MCF 10A (cell line): ENCODE results near the gene MT1B. TPM values are rescaled to one million over a fixed set of nuclear protein-coding genes. Genes with fewer than 3 reads are reported as not detected.
"Not testable (repeated sequence)": the region's sequence is repeated elsewhere in the genome, so short reads cannot be mapped to it uniquely, and the experiment has no call there.

Source experiments
- BruUV-seq: library from RNA; stranded (reverse); fragments of 400-500 nt; replicated peaks from 2 replicates; lab custom pipeline; 2021; lab: Mats Ljungman, UMichigan
- CTCF ChIA-PET: fragments of 300-600 bp; sonication (Branson Sonifier 250); formaldehyde crosslinking; extraction: SDS; loops from one replicate; lab custom pipeline; 2021; ENCODE audit warnings: antibody characterized with exemption, inconsistent platforms; lab: Yijun Ruan, JAX
- POLR2A ChIA-PET: fragments of 300-600, 350-650 bp; sonication (Branson Sonifier 250); formaldehyde crosslinking; extraction: SDS; loops from one replicate; lab custom pipeline; 2020; ENCODE audit warnings: antibody characterized with exemption, inconsistent platforms; lab: Yijun Ruan, JAX
- DNase-seq: peaks from one replicate; pipeline ENCODE4 v3.0.0-alpha.2; 2018; ENCODE audit not compliant: unreplicated experiment
- H3K27ac Mint-ChIP-seq: one replicate; pipeline ENCODE4 v1.8.0; 2022; ENCODE audit warnings: mild to moderate bottlenecking, low read depth, mixed read lengths; ENCODE audit not compliant: unreplicated experiment
- H3K27me3 Mint-ChIP-seq: one replicate; pipeline ENCODE4 v1.8.0; 2022; ENCODE audit warnings: mixed read lengths; ENCODE audit not compliant: insufficient read depth, unreplicated experiment
- H3K36me3 Mint-ChIP-seq: one replicate; pipeline ENCODE4 v1.8.0; 2022; ENCODE audit warnings: mild to moderate bottlenecking, moderate library complexity, mixed read lengths; ENCODE audit not compliant: insufficient read depth, unreplicated experiment
- H3K4me1 Mint-ChIP-seq: one replicate; pipeline ENCODE4 v1.8.0; 2022; ENCODE audit warnings: mixed read lengths; ENCODE audit not compliant: insufficient read depth, unreplicated experiment
- H3K4me3 Mint-ChIP-seq: one replicate; pipeline ENCODE4 v1.8.0; 2022; ENCODE audit warnings: mild to moderate bottlenecking, moderate library complexity, mixed read lengths; ENCODE audit not compliant: unreplicated experiment
- H3K9me3 Mint-ChIP-seq: one replicate; pipeline ENCODE4 v1.8.0; 2022; ENCODE audit warnings: mixed read lengths; ENCODE audit not compliant: unreplicated experiment
- intact Hi-C: fragments of 100-400 bp; cut with micrococcal nuclease; formaldehyde crosslinking; loops from 2 replicates; pipeline ENCODE4 v1.14.1; 2022
- total RNA-seq: library from RNA; stranded (reverse); gene quantifications from 2 replicates; pipeline ENCODE4 v1.2.3, GENCODE V29; 2022
- TF ChIP-seq, protein P1 (sequence below): fragments of 200-600 bp; IDR thresholded peaks from one replicate; pipeline ENCODE4 v1.8.0; 2022; ENCODE audit warnings: antibody characterized with exemption, mild to moderate bottlenecking; ENCODE audit not compliant: unreplicated experiment

Gene MT1B
- total RNA-seq, 1 experiment from 2014 or later, result not detected

DNA sequence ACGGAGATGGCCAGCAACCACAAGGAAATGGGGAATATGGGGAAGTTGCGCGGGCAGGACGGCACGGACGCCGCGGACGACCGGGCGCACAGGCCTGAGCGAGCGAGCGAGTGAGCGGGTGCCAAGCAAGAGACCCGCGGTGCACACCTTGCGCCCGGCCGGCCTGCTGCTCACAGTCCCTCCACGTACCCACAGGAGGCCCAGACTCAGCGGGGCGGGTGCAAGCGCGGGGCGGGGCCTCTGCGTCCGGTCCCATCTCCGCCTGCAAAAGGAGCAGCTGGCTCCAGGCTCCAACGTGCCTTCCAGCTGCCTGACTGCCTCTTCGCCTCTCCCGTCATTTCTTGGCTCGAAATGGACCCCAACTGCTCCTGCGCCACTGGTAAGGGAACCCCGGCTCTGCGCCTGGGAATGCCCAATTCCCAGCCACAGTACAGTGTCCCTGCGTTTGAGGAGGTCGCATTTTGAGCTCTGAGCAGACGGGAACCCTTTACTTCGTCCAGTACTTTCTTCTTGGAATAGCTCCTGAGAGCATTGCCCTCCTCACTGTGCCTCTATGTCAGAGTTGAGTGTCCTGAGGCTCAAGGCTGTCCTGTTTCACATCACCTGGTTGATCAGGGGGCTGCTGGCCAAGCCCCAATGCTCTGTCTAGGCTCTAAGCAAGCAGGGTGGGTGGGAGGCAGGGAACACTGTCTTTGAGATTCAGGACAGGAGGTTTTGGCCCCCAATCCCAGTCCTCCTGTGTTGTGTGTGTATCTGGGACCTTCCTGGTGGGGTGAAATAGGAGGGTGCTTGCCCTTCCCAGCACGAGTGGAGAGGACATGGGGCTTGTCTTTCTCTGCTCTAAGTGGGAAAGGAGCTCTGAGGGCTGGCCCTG, 34.2 kb upstream of the MT1B start:
- CTCF ChIA-PET, result interaction anchor here (0.9 kb wide), 1 partner anchor 17 kb away, joined by 3 read pairs; no protein-coding TSS in a partner anchor
- peak overlapping the region; percentile 40 for H3K4me3 Mint-ChIP-seq
- peaks cover 20% of the 10 kb centered on the region for H3K4me1 Mint-ChIP-seq
- DNase-seq, result peak; percentile 62
- BruUV-seq, result no TSS peak
- intact Hi-C loops, result no loop called here
- no peak overlapping the region for H3K27ac Mint-ChIP-seq
- H3K27me3 Mint-ChIP-seq, result no peaks in the 10 kb centered on the region
- no peaks in the 10 kb centered on the region for H3K36me3 Mint-ChIP-seq
- no peaks in the 10 kb centered on the region for H3K9me3 Mint-ChIP-seq
- TF ChIP-seq, protein P1, sequence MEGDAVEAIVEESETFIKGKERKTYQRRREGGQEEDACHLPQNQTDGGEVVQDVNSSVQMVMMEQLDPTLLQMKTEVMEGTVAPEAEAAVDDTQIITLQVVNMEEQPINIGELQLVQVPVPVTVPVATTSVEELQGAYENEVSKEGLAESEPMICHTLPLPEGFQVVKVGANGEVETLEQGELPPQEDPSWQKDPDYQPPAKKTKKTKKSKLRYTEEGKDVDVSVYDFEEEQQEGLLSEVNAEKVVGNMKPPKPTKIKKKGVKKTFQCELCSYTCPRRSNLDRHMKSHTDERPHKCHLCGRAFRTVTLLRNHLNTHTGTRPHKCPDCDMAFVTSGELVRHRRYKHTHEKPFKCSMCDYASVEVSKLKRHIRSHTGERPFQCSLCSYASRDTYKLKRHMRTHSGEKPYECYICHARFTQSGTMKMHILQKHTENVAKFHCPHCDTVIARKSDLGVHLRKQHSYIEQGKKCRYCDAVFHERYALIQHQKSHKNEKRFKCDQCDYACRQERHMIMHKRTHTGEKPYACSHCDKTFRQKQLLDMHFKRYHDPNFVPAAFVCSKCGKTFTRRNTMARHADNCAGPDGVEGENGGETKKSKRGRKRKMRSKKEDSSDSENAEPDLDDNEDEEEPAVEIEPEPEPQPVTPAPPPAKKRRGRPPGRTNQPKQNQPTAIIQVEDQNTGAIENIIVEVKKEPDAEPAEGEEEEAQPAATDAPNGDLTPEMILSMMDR, result no peak
- POLR2A ChIA-PET, result interaction anchor here (15.3 kb wide), 2 partner anchors 8 to 64 kb away, joined by 793 to 1404 read pairs; partner anchors contain the start of genes MT1X and MT2A

DNA sequence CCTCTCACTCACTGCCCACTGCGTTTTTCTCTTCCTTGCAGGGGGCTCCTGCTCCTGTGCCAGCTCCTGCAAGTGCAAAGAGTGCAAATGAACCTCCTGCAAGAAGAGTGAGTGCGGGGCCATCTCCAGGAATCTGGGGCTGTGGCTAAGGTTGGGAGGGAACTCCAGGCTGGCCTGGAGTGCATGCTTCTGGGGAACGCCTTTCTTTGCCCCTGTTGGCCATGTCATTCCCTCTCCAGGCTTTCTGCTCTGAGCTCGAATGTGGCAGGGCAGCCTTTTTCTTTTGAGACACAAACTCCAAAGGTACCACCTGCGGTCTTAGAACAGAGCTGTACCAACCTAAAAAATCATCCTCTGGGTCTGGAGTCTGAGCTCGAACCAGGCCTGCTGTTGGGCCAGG, 33.5 kb upstream of the MT1B start:
- intact Hi-C loops, result no loop called here
- Mint-ChIP-seq H3K4me1 (peaks cover 20% of the 10 kb centered on the region), H3K27me3 (no peaks in the 10 kb centered on the region), H3K36me3 (no peaks in the 10 kb centered on the region), H3K27ac (no peak overlapping the region), H3K9me3 (no peaks in the 10 kb centered on the region), H3K4me3 (no peak overlapping the region)
- no peak for DNase-seq
- CTCF ChIA-PET, result interaction anchor here (0.7 to 1.0 kb wide), 2 partner anchors 41 to 78 kb away, joined by 3 read pairs; no protein-coding TSS in a partner anchor
- TF ChIP-seq, protein P1, result no peak
- no TSS peak for BruUV-seq
- POLR2A ChIA-PET, result interaction anchor here (1.1 to 15.3 kb wide), 4 partner anchors 9 to 64 kb away, joined by 3 to 1404 read pairs (median 400); partner anchors contain the start of genes MT1X and MT2A

DNA sequence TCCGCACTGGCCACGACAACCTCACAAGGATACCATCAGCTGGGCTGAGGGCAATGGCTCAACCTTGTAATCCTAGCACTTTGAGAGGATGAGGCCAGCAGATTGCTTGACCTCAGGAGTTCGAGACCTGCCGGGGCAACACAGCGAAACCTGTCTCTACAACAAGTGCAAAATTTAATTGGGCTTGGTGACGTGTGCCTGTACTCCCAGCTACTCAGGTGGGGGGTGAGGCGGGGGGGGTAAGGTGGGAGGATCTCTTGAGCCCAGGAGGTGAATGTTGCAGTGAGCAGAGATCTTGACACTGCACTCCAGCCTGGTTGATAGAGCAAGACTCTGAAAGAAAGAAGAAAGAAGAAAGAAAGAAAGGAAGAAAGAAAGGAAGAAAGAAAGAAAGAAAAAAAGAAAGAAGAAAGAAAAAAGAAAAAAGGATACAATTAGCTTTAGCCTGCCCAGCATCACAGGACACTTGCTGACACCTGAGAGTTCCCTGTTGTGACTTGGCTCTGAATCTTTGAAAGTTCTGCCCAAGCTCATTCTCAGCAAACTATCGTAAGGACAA, 31.3 kb upstream of the MT1B start:
- intact Hi-C loops, result no loop called here
- no peak for DNase-seq
- H3K36me3 Mint-ChIP-seq, result peaks cover 7% of the 10 kb centered on the region
- ChIA-PET POLR2A (interaction anchor here (9.1 to 15.3 kb wide), 2 partner anchors 11 to 62 kb away, joined by 444 to 1404 read pairs; partner anchors contain the start of genes MT1X and MT2A), CTCF (no interaction called here)
- H3K4me1 Mint-ChIP-seq, result peaks cover 8% of the 10 kb centered on the region
- no peaks in the 10 kb centered on the region for H3K9me3 Mint-ChIP-seq
- no peaks in the 10 kb centered on the region for H3K27me3 Mint-ChIP-seq
- TF ChIP-seq, protein P1, result no peak
- H3K27ac Mint-ChIP-seq, result no peak overlapping the region
- no TSS peak for BruUV-seq
- no peak overlapping the region for H3K4me3 Mint-ChIP-seq

DNA sequence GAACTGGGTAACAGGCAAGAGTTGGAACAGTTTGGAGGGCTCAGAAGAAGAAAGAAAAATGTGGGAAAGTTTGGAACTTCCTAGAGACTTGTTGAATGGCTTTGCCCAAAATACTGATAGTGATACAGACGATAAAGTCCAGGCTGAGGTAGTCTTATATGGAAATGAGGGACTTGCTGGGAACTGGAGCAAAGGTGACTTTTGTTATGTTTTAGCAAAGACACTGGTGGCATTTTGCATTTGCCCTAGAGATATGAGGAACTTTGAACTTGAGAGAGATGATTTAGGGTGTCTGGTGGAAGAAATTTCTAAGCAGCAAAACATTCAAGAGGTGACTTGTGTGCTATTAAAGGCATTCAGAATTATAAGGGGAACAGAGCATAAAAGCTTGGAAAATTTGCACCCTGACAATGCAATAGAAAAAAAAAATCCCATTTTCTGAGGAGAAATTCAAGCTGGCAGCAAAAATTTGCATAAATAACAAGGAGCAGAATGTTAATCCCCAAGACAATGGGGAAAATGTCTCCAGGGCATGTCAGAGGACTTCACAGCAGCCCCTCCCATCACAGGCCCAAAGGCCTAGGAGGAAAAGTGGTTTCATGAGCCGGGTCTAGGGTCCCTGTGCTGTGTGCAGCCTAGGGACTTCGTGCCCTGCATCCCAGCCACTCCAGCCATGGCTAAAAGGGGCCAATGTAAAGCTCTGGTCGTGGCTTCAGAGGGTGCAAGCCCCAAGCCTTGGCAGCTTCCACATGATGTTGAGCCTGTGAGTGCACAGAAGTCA, 29.8 kb upstream of the MT1B start:
- POLR2A ChIA-PET, result interaction anchor here (9.1 to 15.3 kb wide), 2 partner anchors 12 to 61 kb away, joined by 444 to 1404 read pairs; partner anchors contain the start of genes MT1X and MT2A
- H3K9me3 Mint-ChIP-seq, H3K27me3 Mint-ChIP-seq, BruUV-seq, H3K27ac Mint-ChIP-seq, H3K4me1 Mint-ChIP-seq, intact Hi-C loops, H3K4me3 Mint-ChIP-seq, DNase-seq: not testable (repeated sequence)
- CTCF ChIA-PET, result interaction anchor here (0.7 to 0.9 kb wide), 2 partner anchors 10 to 21 kb away, joined by 3 read pairs; no protein-coding TSS in a partner anchor
- H3K36me3 Mint-ChIP-seq, result peaks cover 19% of the 10 kb centered on the region

DNA sequence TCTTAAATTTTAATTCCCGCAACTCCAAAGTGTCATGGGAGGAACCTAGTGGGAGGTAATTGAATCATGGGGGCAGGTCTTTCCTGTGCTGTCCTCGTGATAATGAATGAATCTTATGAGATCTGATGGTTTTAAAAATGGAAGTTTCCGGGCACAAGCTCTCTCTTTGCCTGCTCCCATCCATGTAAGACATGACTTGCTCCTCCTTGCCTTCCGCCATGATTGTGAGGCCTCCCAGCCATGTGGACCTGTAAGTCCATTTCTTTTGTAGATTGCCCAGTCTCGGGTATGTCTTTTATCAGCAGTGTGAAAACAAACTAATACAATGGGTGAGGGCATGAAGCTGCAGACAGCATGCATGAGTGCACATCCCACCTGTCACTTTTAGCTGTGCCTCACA, 28.5 kb upstream of the MT1B start:
- H3K4me3 Mint-ChIP-seq, H3K27me3 Mint-ChIP-seq, H3K27ac Mint-ChIP-seq, intact Hi-C loops, H3K9me3 Mint-ChIP-seq, DNase-seq, H3K4me1 Mint-ChIP-seq, BruUV-seq: not testable (repeated sequence)
- CTCF ChIA-PET, result interaction anchor here (0.9 to 1.4 kb wide), 4 partner anchors 8 to 79 kb away, joined by 3 to 6 read pairs (median 5); partner anchors contain the start of gene MT1X
- POLR2A ChIA-PET, result interaction anchor here (0.7 to 15.3 kb wide), 5 partner anchors 14 to 79 kb away, joined by 4 to 1404 read pairs (median 60); partner anchors contain the start of genes MT1F, MT1X and MT2A
- H3K36me3 Mint-ChIP-seq, result peaks cover 30% of the 10 kb centered on the region
